Gastrocnemius medialis (tissue), 4 donors: ENCODE measurements around the gene IL22. TPM values are rescaled to one million over a fixed set of nuclear protein-coding genes. Genes with fewer than 3 reads are reported as not detected.

ENCODE experiments used
- ATAC-seq, 2 donors: fragments of 150-250 bp; one replicate each; pipeline ENCODE4 v1.9.1; 2016
- DNase-seq, 2 donors: peaks; one replicate each; pipeline ENCODE4 v3.0.0-alpha.2; 2019
- H3K27ac ChIP-seq, 4 donors: fragments of 200-600 bp; sonication (generic); 1 replicate in 1 of 4; 2 replicates in 3 of 4; pipeline ENCODE4 v1.5.1; 2016 to 2018; ENCODE audit warnings: mild to moderate bottlenecking in 2 of 4, moderate library complexity in 1 of 4
- H3K27me3 ChIP-seq, 3 donors: fragments of 200-600 bp; sonication (generic) in 2 of 3; 1 replicate in 1 of 3; 2 replicates in 2 of 3; pipeline versions ENCODE4 v1.5.1 to v1.6.0; 2016 to 2019; ENCODE audit warnings: mild to moderate bottlenecking in 1 of 3, moderate library complexity in 1 of 3
- H3K36me3 ChIP-seq, 2 donors: fragments of 200-600 bp; sonication (generic) in 1 of 2; one replicate each; pipeline ENCODE4 v1.5.1; 2017 to 2018
- H3K4me1 ChIP-seq, 2 donors: fragments of 200-600 bp; sonication (generic) in 1 of 2; one replicate each; pipeline ENCODE4 v1.5.1; 2016 to 2017; ENCODE audit warnings: mild to moderate bottlenecking in 2 of 2
- H3K4me3 ChIP-seq, 4 donors: fragments of 200-600 bp; sonication (generic) in 3 of 4; 1 replicate in 1 of 4; 2 replicates in 3 of 4; pipeline ENCODE4 v1.5.1; 2016 to 2019; ENCODE audit warnings: mild to moderate bottlenecking in 2 of 4
- H3K9me3 ChIP-seq, 3 donors: fragments of 200-600 bp; sonication (generic) in 2 of 3; 1 replicate in 1 of 3; 2 replicates in 2 of 3; pipeline ENCODE4 v1.5.1; 2016 to 2019
- CTCF ChIP-seq, 5 experiments: fragments of 450-650 bp in 3 of 5; fragments of 200-600 bp in 2 of 5; sonication (generic) in 2 of 5; IDR thresholded peaks in 4 of 5; conservative IDR thresholded peaks in 1 of 5; 1 replicate in 4 of 5; 2 replicates in 1 of 5; pipeline ENCODE4 v1.5.1; 2016 to 2019; ENCODE audit warnings: antibody characterized with exemption in 5 of 5, mild to moderate bottlenecking in 3 of 5, moderate library complexity in 3 of 5
- POLR2A ChIP-seq, 2 donors: fragments of 450-650 bp; IDR thresholded peaks; one replicate each; pipeline ENCODE4 v1.6.1; 2017; ENCODE audit warnings: antibody characterized with exemption in 2 of 2, mild to moderate bottlenecking in 2 of 2, moderate library complexity in 2 of 2
- in situ Hi-C, 4 donors: fragments of 200-750 bp; cut with MboI; loops; one replicate each; pipeline versions ENCODE4 v1.15.0 to v1.8.0; 2017; ENCODE audit warnings: low sequenced_read_pairs in 4 of 4
- intact Hi-C: fragments of 100-400 bp; cut with DNase I; formaldehyde crosslinking; loops from one replicate; pipeline ENCODE4 v1.15.1; 2023; ENCODE audit warnings: low total_unique reads
- total RNA-seq, 4 donors: library from RNA; depleted of rRNA; stranded (reverse); fragments of >200 nt; gene quantifications; one replicate each; pipeline versions ENCODE4 v1.1.0 to v1.2.3, GENCODE V29; 2016

IL22 gene
- total RNA-seq, 4 donors from 2014 or later = not detected

GRCh38 chr12:68206446-68206845 lies 47.0 kb downstream of the IL22 start:
- DNase-seq (no peak), ATAC-seq (no peak)
- Histone ChIP-seq H3K27me3 (no peaks in the 10 kb centered on the region), H3K4me3 (no peak overlapping the region), H3K36me3 (no peaks in the 10 kb centered on the region), H3K27ac (no peak overlapping the region), H3K4me1 (no peaks in the 10 kb centered on the region), H3K9me3 (no peaks in the 10 kb centered on the region)
- TF ChIP-seq POLR2A (IDR thresholded peaks at IDR 0.05) (no peak), CTCF (IDR thresholded peaks at IDR 0.05 in 4 of 5, conservative IDR thresholded peaks at IDR 0.05 in 1 of 5) (no peak)
- in situ Hi-C loops (loop anchor here in 1 of 4 donors (25.0 kb wide), 1 partner anchor 456 kb away; no protein-coding TSS in a partner anchor), intact Hi-C loops (no loop called here)

GRCh38 chr12:68203460-68203875 lies 49.9 kb downstream of the IL22 start:
- Histone ChIP-seq H3K27me3 (no peaks in the 10 kb centered on the region), H3K4me1 (no peaks in the 10 kb centered on the region), H3K27ac (no peak overlapping the region), H3K36me3 (no peaks in the 10 kb centered on the region), H3K4me3 (no peak overlapping the region), H3K9me3 (no peaks in the 10 kb centered on the region)
- in situ Hi-C loops (loop anchor here in 1 of 4 donors (25.0 kb wide), 1 partner anchor 459 kb away; no protein-coding TSS in a partner anchor), intact Hi-C loops (loop anchor here (5.0 kb wide), 1 partner anchor 364 kb away; no protein-coding TSS in a partner anchor)
- no peak for TF ChIP-seq CTCF (IDR thresholded peaks at IDR 0.05 in 4 of 5, conservative IDR thresholded peaks at IDR 0.05 in 1 of 5)
- no peak for TF ChIP-seq POLR2A (IDR thresholded peaks at IDR 0.05)
- DNase-seq = no peak
- ATAC-seq = no peak

GRCh38 chr12:68200854-68201253 lies 52.5 kb downstream of the IL22 start:
- H3K4me3 ChIP-seq = no peak overlapping the region
- intact Hi-C loops (loop anchor here (5.0 kb wide), 1 partner anchor 366 kb away; no protein-coding TSS in a partner anchor), in situ Hi-C loops (loop anchor here in 1 of 4 donors (25.0 kb wide), 1 partner anchor 461 kb away; no protein-coding TSS in a partner anchor)
- no peak for ATAC-seq
- no peak for DNase-seq
- no peaks in the 10 kb centered on the region for H3K4me1 ChIP-seq
- H3K27me3 ChIP-seq = no peaks in the 10 kb centered on the region
- no peak overlapping the region for H3K27ac ChIP-seq
- H3K9me3 ChIP-seq = no peaks in the 10 kb centered on the region
- no peaks in the 10 kb centered on the region for H3K36me3 ChIP-seq
- TF ChIP-seq CTCF (IDR thresholded peaks at IDR 0.05 in 4 of 5, conservative IDR thresholded peaks at IDR 0.05 in 1 of 5) (no peak), POLR2A (IDR thresholded peaks at IDR 0.05) (no peak)

- in situ Hi-C loops (no loop called here), intact Hi-C loops (no loop called here)
- H3K27ac ChIP-seq = no peak overlapping the region
These were observed 54.3 kb downstream of the IL22 start for GRCh38 chr12:68199127-68199526.

GRCh38 chr12:68198507-68199086 lies 54.8 kb downstream of the IL22 start:
- Histone ChIP-seq H3K4me1 (no peaks in the 10 kb centered on the region), H3K27ac (no peak overlapping the region), H3K27me3 (no peaks in the 10 kb centered on the region), H3K4me3 (no peak overlapping the region), H3K36me3 (no peaks in the 10 kb centered on the region), H3K9me3 (no peaks in the 10 kb centered on the region)
- no peak for DNase-seq
- intact Hi-C loops (no loop called here), in situ Hi-C loops (no loop called here)
- ATAC-seq = no peak
- no peak for TF ChIP-seq POLR2A (IDR thresholded peaks at IDR 0.05)
- TF ChIP-seq CTCF (IDR thresholded peaks at IDR 0.05 in 4 of 5, conservative IDR thresholded peaks at IDR 0.05 in 1 of 5) = no peak

More at GRCh38 chr12:68199127-68199526, 54.3 kb downstream of the IL22 start:
- no peak for TF ChIP-seq POLR2A (IDR thresholded peaks at IDR 0.05)
- Histone ChIP-seq H3K4me1 (no peaks in the 10 kb centered on the region), H3K9me3 (no peaks in the 10 kb centered on the region), H3K36me3 (no peaks in the 10 kb centered on the region), H3K4me3 (no peak overlapping the region), H3K27me3 (no peaks in the 10 kb centered on the region)
- DNase-seq (no peak), ATAC-seq (no peak)

Other genes with a start within 250 kb of the IL22 start
- not detected for gene IFNG, start 93.9 kb downstream of the IL22 start, total RNA-seq
- gene IL26, start 27.8 kb downstream of the IL22 start, total RNA-seq = not detected
- gene MDM1, start 78.8 kb upstream of the IL22 start, total RNA-seq = 1 to 10 TPM; 1.6 to 6.8 (median 3.4) TPM